Stomach (tissue), 4 donors: ENCODE data around the gene KRT24.
"Not testable (repeated sequence)": the region's sequence is repeated elsewhere in the genome, so short reads cannot be mapped to it uniquely, and the experiment has no call there.

Experiments used
- POLR2A ChIP-seq, 4 donors: fragments of 450-650 bp; IDR thresholded peaks; one replicate each; pipeline ENCODE4 v1.6.1; 2016; ENCODE audit warnings: antibody characterized with exemption in 4 of 4, control low read depth in 2 of 4, mild to moderate bottlenecking in 1 of 4, moderate library complexity in 1 of 4
- POLR2AphosphoS5 ChIP-seq, 3 donors: sonication (generic); formaldehyde crosslinking; IDR thresholded peaks; one replicate each; pipeline ENCODE4 v1.6.1; 2016; ENCODE audit warnings: antibody characterized with exemption in 3 of 3
- TF ChIP-seq, protein P1 (sequence below), 7 experiments: fragments of 450-650 bp in 4 of 7; fragments of 200-600 bp in 3 of 7; sonication (generic) in 3 of 7; IDR thresholded peaks; one replicate each; pipeline ENCODE4 v1.5.1; 2016 to 2019; ENCODE audit warnings: antibody characterized with exemption in 7 of 7, control low read depth in 2 of 7, mild to moderate bottlenecking in 1 of 7

GRCh38 chr17:40748666-40749065, 45.1 kb upstream of the KRT24 start:
- TF ChIP-seq, protein P1, sequence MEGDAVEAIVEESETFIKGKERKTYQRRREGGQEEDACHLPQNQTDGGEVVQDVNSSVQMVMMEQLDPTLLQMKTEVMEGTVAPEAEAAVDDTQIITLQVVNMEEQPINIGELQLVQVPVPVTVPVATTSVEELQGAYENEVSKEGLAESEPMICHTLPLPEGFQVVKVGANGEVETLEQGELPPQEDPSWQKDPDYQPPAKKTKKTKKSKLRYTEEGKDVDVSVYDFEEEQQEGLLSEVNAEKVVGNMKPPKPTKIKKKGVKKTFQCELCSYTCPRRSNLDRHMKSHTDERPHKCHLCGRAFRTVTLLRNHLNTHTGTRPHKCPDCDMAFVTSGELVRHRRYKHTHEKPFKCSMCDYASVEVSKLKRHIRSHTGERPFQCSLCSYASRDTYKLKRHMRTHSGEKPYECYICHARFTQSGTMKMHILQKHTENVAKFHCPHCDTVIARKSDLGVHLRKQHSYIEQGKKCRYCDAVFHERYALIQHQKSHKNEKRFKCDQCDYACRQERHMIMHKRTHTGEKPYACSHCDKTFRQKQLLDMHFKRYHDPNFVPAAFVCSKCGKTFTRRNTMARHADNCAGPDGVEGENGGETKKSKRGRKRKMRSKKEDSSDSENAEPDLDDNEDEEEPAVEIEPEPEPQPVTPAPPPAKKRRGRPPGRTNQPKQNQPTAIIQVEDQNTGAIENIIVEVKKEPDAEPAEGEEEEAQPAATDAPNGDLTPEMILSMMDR (IDR thresholded peaks at IDR 0.05): not testable (repeated sequence)
- not testable (repeated sequence) for TF ChIP-seq POLR2AphosphoS5, POLR2A (IDR thresholded peaks at IDR 0.05)
